ENCODE data around the gene PZP.

- TF ChIP-seq, protein P1, sequence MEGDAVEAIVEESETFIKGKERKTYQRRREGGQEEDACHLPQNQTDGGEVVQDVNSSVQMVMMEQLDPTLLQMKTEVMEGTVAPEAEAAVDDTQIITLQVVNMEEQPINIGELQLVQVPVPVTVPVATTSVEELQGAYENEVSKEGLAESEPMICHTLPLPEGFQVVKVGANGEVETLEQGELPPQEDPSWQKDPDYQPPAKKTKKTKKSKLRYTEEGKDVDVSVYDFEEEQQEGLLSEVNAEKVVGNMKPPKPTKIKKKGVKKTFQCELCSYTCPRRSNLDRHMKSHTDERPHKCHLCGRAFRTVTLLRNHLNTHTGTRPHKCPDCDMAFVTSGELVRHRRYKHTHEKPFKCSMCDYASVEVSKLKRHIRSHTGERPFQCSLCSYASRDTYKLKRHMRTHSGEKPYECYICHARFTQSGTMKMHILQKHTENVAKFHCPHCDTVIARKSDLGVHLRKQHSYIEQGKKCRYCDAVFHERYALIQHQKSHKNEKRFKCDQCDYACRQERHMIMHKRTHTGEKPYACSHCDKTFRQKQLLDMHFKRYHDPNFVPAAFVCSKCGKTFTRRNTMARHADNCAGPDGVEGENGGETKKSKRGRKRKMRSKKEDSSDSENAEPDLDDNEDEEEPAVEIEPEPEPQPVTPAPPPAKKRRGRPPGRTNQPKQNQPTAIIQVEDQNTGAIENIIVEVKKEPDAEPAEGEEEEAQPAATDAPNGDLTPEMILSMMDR (IDR thresholded peaks at IDR 0.05), result no peak
- no peak for TF ChIP-seq EZH2 (IDR thresholded peaks at IDR 0.05; ENCODE audit: borderline replicate concordance, insufficient read depth, low read depth, low read length, poor library complexity, severe bottlenecking)
These were observed 96.7 kb downstream of the PZP start for GRCh38 chr12:9111525-9111924.

Measured in B cell (primary cell).